Sigmoid colon (tissue), 7 donors: ENCODE measurements around the gene HEATR1. TPM values are rescaled to one million over a fixed set of nuclear protein-coding genes. Genes with fewer than 3 reads are reported as not detected.

Source experiments
- DNase-seq: peaks from one replicate; pipeline ENCODE4 v3.0.0-alpha.2; 2019
- H3K27ac ChIP-seq, 4 donors: fragments of 200-600 bp; sonication (generic); one replicate each; pipeline ENCODE4 v1.5.1; 2016 to 2019; ENCODE audit warnings: mild to moderate bottlenecking in 1 of 4
- H3K27me3 ChIP-seq, 3 donors: fragments of 200-600 bp; sonication (generic); one replicate each; pipeline ENCODE4 v1.5.1; 2019; ENCODE audit warnings: mild to moderate bottlenecking in 1 of 3
- H3K36me3 ChIP-seq, 4 donors: fragments of 200-600 bp; sonication (generic); one replicate each; pipeline ENCODE4 v1.5.1; 2016 to 2019
- H3K4me1 ChIP-seq, 4 donors: fragments of 200-600 bp; sonication (generic); one replicate each; pipeline ENCODE4 v1.5.1; 2017 to 2019
- H3K4me3 ChIP-seq, 4 donors: fragments of 200-600 bp; sonication (generic); one replicate each; pipeline ENCODE4 v1.5.1; 2017 to 2019; ENCODE audit warnings: mild to moderate bottlenecking in 2 of 4, moderate library complexity in 1 of 4
- H3K9me3 ChIP-seq, 4 donors: fragments of 200-600 bp in 3 of 4; sonication (generic) in 3 of 4; one replicate each; pipeline versions ENCODE4 v1.5.1 to v1.6.1; 2013 to 2019
- EP300 ChIP-seq, 4 donors: sonication (generic); formaldehyde crosslinking; IDR thresholded peaks; one replicate each; pipeline ENCODE4 v1.6.1; 2017; ENCODE audit warnings: antibody characterized with exemption in 4 of 4
- POLR2A ChIP-seq, 2 donors: fragments of 450-650 bp; IDR thresholded peaks; one replicate each; pipeline ENCODE4 v1.6.1; 2016; ENCODE audit warnings: antibody characterized with exemption in 2 of 2, mild to moderate bottlenecking in 2 of 2, moderate library complexity in 2 of 2
- POLR2AphosphoS5 ChIP-seq, 4 donors: sonication (generic); formaldehyde crosslinking; IDR thresholded peaks; one replicate each; pipeline ENCODE4 v1.6.1; 2017; ENCODE audit warnings: antibody characterized with exemption in 4 of 4
- WGBS, 2 donors: extraction: QIAGEN DNeasy Blood & Tissue Kit; methylation state at CpG; one replicate each; pipeline ENCODE4 v1.1.7; 2013; 5-methylcytosine and 5-hydroxymethylcytosine counted together
- intact Hi-C: fragments of 100-400 bp; cut with DNase I; formaldehyde crosslinking; loops from one replicate; pipeline ENCODE4 v1.15.1; 2023
- polyA plus RNA-seq, 3 donors: library from polyadenylated mRNA; stranded (reverse); fragments of 200-250 nt; gene quantifications; one replicate each; pipeline ENCODE4 v1.2.3, GENCODE V29; 2013
- total RNA-seq, 4 donors: library from RNA; depleted of rRNA; stranded (reverse); fragments of >200 nt; gene quantifications; one replicate each; pipeline ENCODE4 v1.1.0, GENCODE V29; 2016
- TF ChIP-seq, protein P1 (sequence below), 4 experiments: fragments of 450-650 bp in 3 of 4; fragments of 200-600 bp in 1 of 4; IDR thresholded peaks; one replicate each; pipeline ENCODE4 v1.5.1; 2016 to 2019; ENCODE audit warnings: antibody characterized with exemption in 4 of 4, mild to moderate bottlenecking in 3 of 4, moderate library complexity in 2 of 4
- donor health status: healthy with polysubstance abuse.
- donor health status: Bipolar disorder and iron deficiency.
- donor health status: healthy.

HEATR1 gene
- total and polyA plus RNA-seq, 7 donors: 0.92 to 22.1 (median 14.4) TPM

DNA sequence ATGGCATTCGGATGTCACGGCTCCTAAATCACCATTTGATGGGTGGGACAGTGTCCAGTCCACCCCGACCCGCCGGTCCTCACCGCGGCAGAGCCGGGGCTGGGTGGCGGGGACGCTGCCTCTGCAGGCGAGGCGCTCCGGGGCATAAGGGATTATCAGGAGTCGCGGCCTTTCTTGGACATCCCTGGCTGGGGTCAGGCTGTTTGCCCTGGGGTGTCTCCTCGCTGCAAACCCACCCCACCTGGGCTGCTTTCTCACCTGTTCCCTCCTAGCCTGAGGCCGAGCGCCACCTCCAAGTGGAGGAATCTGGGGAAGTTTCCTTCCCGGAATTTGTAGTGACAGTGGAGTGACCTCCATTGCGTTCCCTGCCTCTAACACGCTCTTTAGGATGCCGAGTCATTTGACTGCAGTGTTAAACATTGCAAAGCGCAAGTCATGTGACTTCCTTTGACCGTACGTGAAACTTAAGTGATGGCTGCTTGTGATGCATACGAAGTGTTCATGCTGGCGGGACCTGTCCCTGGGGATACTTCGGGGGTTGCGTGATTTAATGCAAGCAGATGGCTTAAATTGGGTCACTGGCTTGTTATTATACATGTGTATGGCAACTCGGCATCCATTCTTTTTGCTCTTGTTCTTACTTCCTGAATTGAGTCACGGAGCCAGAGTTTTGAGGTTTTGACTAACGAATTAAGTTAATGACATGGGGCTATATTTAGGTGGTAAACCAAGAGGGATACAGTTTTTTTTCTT is 80.0 kb downstream of the HEATR1 start:
- TF ChIP-seq, protein P1, sequence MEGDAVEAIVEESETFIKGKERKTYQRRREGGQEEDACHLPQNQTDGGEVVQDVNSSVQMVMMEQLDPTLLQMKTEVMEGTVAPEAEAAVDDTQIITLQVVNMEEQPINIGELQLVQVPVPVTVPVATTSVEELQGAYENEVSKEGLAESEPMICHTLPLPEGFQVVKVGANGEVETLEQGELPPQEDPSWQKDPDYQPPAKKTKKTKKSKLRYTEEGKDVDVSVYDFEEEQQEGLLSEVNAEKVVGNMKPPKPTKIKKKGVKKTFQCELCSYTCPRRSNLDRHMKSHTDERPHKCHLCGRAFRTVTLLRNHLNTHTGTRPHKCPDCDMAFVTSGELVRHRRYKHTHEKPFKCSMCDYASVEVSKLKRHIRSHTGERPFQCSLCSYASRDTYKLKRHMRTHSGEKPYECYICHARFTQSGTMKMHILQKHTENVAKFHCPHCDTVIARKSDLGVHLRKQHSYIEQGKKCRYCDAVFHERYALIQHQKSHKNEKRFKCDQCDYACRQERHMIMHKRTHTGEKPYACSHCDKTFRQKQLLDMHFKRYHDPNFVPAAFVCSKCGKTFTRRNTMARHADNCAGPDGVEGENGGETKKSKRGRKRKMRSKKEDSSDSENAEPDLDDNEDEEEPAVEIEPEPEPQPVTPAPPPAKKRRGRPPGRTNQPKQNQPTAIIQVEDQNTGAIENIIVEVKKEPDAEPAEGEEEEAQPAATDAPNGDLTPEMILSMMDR (IDR thresholded peaks at IDR 0.05): no peak
- no peak for TF ChIP-seq POLR2A (IDR thresholded peaks at IDR 0.05)
- peak; percentile 42 to 88 (median 54) for TF ChIP-seq POLR2AphosphoS5 (IDR thresholded peaks at IDR 0.05)
- TF ChIP-seq EP300 (IDR thresholded peaks at IDR 0.05): peak in 1 of 4 donors; percentile 51
- H3K27me3 ChIP-seq: no peaks in the 10 kb centered on the region
- intact Hi-C loops: loop anchor here (5.0 to 10.0 kb wide), 4 partner anchors 240 to 1017 kb away; partner anchors contain the start of genes ERO1B and MTR
- H3K36me3 ChIP-seq: peaks cover 0 to 36% (median 5%) of the 10 kb centered on the region in 4 donors
- H3K9me3 ChIP-seq: no peaks in the 10 kb centered on the region
- 0 to 1% methylated on average over 32 of the region's 32 CpGs for WGBS, 2 donors
- DNase-seq: peak; percentile 65
- peak overlapping the region; percentile 64 to 98 (median 84) for H3K4me3 ChIP-seq
- peaks cover 0 to 19% (median 13%) of the 10 kb centered on the region in 4 donors for H3K4me1 ChIP-seq
- H3K27ac ChIP-seq: peak overlapping the region; percentile 81 to 94 (median 89)

DNA sequence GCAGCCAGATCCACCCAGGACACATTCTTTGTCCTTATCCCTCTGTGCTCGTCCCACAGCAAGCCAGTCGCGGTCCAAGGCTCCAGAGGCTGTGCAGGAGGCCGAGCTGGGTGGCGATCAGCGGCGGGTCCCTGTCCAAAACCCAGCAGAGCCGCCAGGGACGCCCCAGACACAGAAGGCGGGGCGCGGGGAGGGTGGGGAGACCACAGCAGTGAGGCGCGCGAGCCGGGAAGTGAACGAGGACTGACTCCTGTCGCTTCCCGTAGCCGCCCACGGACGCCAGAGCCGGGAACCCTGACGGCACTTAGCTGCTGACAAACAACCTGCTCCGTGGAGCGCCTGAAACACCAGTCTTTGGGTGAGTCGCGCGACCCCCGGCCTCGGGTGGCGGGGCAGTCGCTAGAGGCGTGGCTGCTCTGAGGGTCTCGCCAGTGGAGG is 80.6 kb downstream of the HEATR1 start, which contains the start of gene LGALS8:
LGALS8 (plus strand) TSS at position 279 of the 438 bp plus-strand sequence. CDS start 2,089 bp downstream, outside the sequence.
- 1% methylated on average over 35 of the region's 35 CpGs for WGBS, 2 donors

DNA sequence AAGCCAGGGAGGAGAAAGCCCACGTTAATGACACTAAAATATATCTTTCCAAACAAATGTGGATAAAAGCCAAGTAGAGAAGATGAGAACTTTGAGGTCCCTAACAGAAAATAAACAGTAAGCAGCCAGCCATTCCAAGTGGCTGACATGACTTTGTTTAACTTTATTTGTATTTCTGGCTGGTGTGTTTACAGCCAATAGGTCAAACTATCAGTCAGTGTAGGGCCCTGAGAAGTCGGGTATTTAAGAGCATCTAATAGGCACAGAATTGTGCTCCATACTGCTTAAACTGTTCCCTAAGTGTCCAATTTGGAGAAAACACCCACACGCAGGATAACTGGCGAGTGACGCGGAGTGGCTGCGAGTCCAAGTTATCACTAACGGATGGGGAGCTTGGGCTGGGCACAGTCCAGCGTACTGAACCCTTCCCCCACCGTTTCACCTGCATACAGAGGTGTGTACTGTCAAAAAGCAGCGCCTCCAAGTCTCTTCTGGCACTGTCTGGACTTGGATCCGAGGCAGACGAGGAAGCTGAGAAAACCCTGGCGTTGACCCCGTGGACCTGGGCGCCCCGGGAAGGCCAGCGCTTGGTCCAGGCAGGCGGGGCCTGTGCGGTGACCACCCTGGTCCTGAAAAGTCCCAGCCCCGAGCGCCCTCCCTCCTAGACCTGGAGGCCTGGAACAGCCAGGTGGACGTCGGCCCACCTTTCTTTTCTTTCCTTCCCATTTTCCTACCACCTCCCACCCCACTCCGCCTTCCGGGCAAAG is 81.2 kb downstream of the HEATR1 start:
- H3K4me1 ChIP-seq: peaks cover 0 to 19% (median 13%) of the 10 kb centered on the region in 4 donors
- H3K36me3 ChIP-seq: peaks cover 0 to 26% (median 5%) of the 10 kb centered on the region in 4 donors
- intact Hi-C loops: loop anchor here (5.0 to 10.0 kb wide), 4 partner anchors 238 to 1016 kb away; partner anchors contain the start of genes ERO1B and MTR
- TF ChIP-seq EP300 (IDR thresholded peaks at IDR 0.05) (no peak), POLR2A (IDR thresholded peaks at IDR 0.05) (no peak), POLR2AphosphoS5 (IDR thresholded peaks at IDR 0.05) (no peak)
- TF ChIP-seq, protein P1 (IDR thresholded peaks at IDR 0.05): no peak
- 7 to 21% methylated on average over 26 of the region's 26 CpGs for WGBS, 2 donors
- H3K9me3 ChIP-seq: no peaks in the 10 kb centered on the region
- peak overlapping the region; percentile 81 to 94 (median 89) for H3K27ac ChIP-seq
- peak overlapping the region; percentile 64 to 98 (median 84) for H3K4me3 ChIP-seq
- H3K27me3 ChIP-seq: no peaks in the 10 kb centered on the region
- no peak for DNase-seq

More for the DNA sequence above, 80.6 kb downstream of the HEATR1 start, which contains the start of gene LGALS8:
- peak; percentile 95 for DNase-seq
- no peaks in the 10 kb centered on the region for H3K27me3 ChIP-seq
- intact Hi-C loops: loop anchor here (5.0 to 10.0 kb wide), 4 partner anchors 239 to 1016 kb away; partner anchors contain the start of genes ERO1B and MTR
- TF ChIP-seq, protein P1 (IDR thresholded peaks at IDR 0.05): no peak
- peak in 1 of 4 donors; percentile 36 for TF ChIP-seq EP300 (IDR thresholded peaks at IDR 0.05)
- TF ChIP-seq POLR2AphosphoS5 (IDR thresholded peaks at IDR 0.05): peak; percentile 55 to 87 (median 74)
- TF ChIP-seq POLR2A (IDR thresholded peaks at IDR 0.05): peak in 1 of 2 donors; percentile 4
- peaks cover 0 to 31% (median 5%) of the 10 kb centered on the region in 4 donors for H3K36me3 ChIP-seq
- H3K4me3 ChIP-seq: peak within 1 kb of the TSS; percentile 64 to 98 (median 84)
- no peaks in the 10 kb centered on the region for H3K9me3 ChIP-seq
- H3K4me1 ChIP-seq: peaks cover 0 to 19% (median 13%) of the 10 kb centered on the region in 4 donors
- H3K27ac ChIP-seq: peak within 1 kb of the TSS; percentile 81 to 94 (median 89)

DNA sequence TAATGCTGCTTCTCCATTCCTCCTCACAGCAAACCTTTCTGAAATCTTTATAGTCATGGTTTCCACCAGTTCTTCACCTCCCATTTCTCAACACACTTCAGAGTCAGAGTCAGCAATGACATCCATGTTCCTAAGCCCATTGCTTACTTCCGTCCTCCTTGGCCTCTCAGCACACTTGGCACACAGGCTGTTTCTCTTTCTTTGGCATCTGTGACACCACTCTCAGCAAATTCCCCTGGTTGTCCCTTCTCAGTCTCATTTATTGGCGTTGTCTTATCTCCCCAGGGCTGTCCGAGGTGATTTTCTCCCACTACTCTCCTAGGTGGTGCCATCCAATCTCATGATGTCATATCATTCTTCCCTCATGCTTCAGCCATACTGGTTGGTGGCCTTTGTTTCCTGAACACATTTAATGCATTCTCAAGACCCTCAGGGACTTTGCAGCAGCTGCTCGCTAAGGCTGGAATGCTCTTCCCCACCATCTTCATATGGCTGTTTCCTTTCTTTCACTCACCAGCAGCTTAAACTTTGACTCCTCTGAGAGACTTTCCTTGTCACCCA is 83.8 kb downstream of the HEATR1 start:
- TF ChIP-seq EP300 (IDR thresholded peaks at IDR 0.05) (no peak), POLR2A (IDR thresholded peaks at IDR 0.05) (no peak), POLR2AphosphoS5 (IDR thresholded peaks at IDR 0.05) (no peak)
- TF ChIP-seq, protein P1 (IDR thresholded peaks at IDR 0.05): no peak
- no peaks in the 10 kb centered on the region for H3K27me3 ChIP-seq
- intact Hi-C loops: loop anchor here (5.0 to 10.0 kb wide), 4 partner anchors 236 to 1013 kb away; partner anchors contain the start of genes ERO1B and MTR
- peaks cover 0 to under 1% (median 0%) of the 10 kb centered on the region in 4 donors for H3K36me3 ChIP-seq
- H3K4me1 ChIP-seq: peaks cover 0 to 18% (median 13%) of the 10 kb centered on the region in 4 donors
- 87% methylated on average over 4 of the region's 4 CpGs for WGBS, 2 donors
- no peak for DNase-seq
- H3K9me3 ChIP-seq: no peaks in the 10 kb centered on the region
- no peak overlapping the region for H3K27ac ChIP-seq
- H3K4me3 ChIP-seq: no peak overlapping the region
